Measurements from ENCODE around the gene ENTHD1.
"Not testable (repeated sequence)": the region's sequence is repeated elsewhere in the genome, so short reads cannot be mapped to it uniquely, and the experiment has no call there.

The ENTHD1 gene

GRCh38 chr22:39925273-39925672, 31.7 kb upstream of the ENTHD1 start:
- no peak for DNase-seq (ENCODE audit: low read depth, low spot score)

- no peak for DNase-seq (ENCODE audit: low read depth, low spot score)
Measured at GRCh38 chr22:39924286-39924685, 30.7 kb upstream of the ENTHD1 start.

- no peak for DNase-seq (ENCODE audit: low read depth, low spot score)
Measured at GRCh38 chr22:39923696-39924095, 30.1 kb upstream of the ENTHD1 start.

- DNase-seq (ENCODE audit: low read depth, low spot score), result no peak
Measured at GRCh38 chr22:39920134-39920743, 26.7 kb upstream of the ENTHD1 start.

GRCh38 chr22:39917776-39918495, 24.4 kb upstream of the ENTHD1 start:
- DNase-seq (ENCODE audit: low read depth, low spot score), result no peak

- DNase-seq (ENCODE audit: low read depth, low spot score), result no peak
Measured at GRCh38 chr22:39917197-39917643, 23.7 kb upstream of the ENTHD1 start.

GRCh38 chr22:39916496-39916895, 22.9 kb upstream of the ENTHD1 start:
- DNase-seq (ENCODE audit: low read depth, low spot score), result no peak

GRCh38 chr22:39915295-39915726, 21.8 kb upstream of the ENTHD1 start:
- no peak for DNase-seq (ENCODE audit: low read depth, low spot score)

GRCh38 chr22:39914584-39914983, 21.0 kb upstream of the ENTHD1 start:
- no peak for DNase-seq (ENCODE audit: low read depth, low spot score)

GRCh38 chr22:39913886-39914285, 20.3 kb upstream of the ENTHD1 start:
- DNase-seq (ENCODE audit: low read depth, low spot score), result no peak

GRCh38 chr22:39913321-39913720, 19.8 kb upstream of the ENTHD1 start:
- DNase-seq (ENCODE audit: low read depth, low spot score), result no peak

GRCh38 chr22:39910876-39911613, 17.5 kb upstream of the ENTHD1 start:
- DNase-seq (ENCODE audit: low read depth, low spot score), result no peak

GRCh38 chr22:39908737-39909136, 15.2 kb upstream of the ENTHD1 start:
- DNase-seq (ENCODE audit: low read depth, low spot score), result no peak

GRCh38 chr22:39908136-39908535, 14.6 kb upstream of the ENTHD1 start:
- DNase-seq (ENCODE audit: low read depth, low spot score), result no peak

- no peak for DNase-seq (ENCODE audit: low read depth, low spot score)
Measured at GRCh38 chr22:39907605-39908097, 14.1 kb upstream of the ENTHD1 start.

GRCh38 chr22:39907047-39907446, 13.5 kb upstream of the ENTHD1 start:
- no peak for DNase-seq (ENCODE audit: low read depth, low spot score)

GRCh38 chr22:39906207-39906606, 12.6 kb upstream of the ENTHD1 start:
- DNase-seq (ENCODE audit: low read depth, low spot score), result no peak

- DNase-seq (ENCODE audit: low read depth, low spot score), result no peak
Measured at GRCh38 chr22:39905687-39906086, 12.1 kb upstream of the ENTHD1 start.

GRCh38 chr22:39904862-39905261, 11.3 kb upstream of the ENTHD1 start:
- DNase-seq (ENCODE audit: low read depth, low spot score), result no peak

- not testable (repeated sequence) for DNase-seq (ENCODE audit: low read depth, low spot score)
Measured at GRCh38 chr22:39904024-39904423, 10.5 kb upstream of the ENTHD1 start.

- DNase-seq (ENCODE audit: low read depth, low spot score), result no peak
Measured at GRCh38 chr22:39901565-39902146, 8.1 kb upstream of the ENTHD1 start.
